ENCODE results near the gene UNC5B. TPM values are rescaled to one million over a fixed set of nuclear protein-coding genes. Genes with fewer than 3 reads are reported as not detected.

The UNC5B gene
- total RNA-seq, 1 donor = 135 TPM

- Histone ChIP-seq H3K4me1 (ENCODE audit: insufficient read depth, low read length) (peaks cover 6% of the 10 kb centered on the region), H3K27ac (ENCODE audit: low read depth, low read length) (no peak overlapping the region), H3K27me3 (ENCODE audit: insufficient read depth, low read length) (no peaks in the 10 kb centered on the region), H3K36me3 (ENCODE audit: insufficient read depth, low read length) (peaks cover 3% of the 10 kb centered on the region), H4K20me1 (ENCODE audit: insufficient read depth, low read length) (no peaks in the 10 kb centered on the region), H3K4me2 (ENCODE audit: insufficient read depth, low read length) (peak overlapping the region; percentile 95), H3K79me2 (ENCODE audit: insufficient read depth, low read length) (no peaks in the 10 kb centered on the region), H3K4me3 (ENCODE audit: insufficient read depth, low read length) (peak overlapping the region; percentile 78), H3K9me3 (ENCODE audit: low read depth, low read length) (no peaks in the 10 kb centered on the region), H2AFZ (ENCODE audit: low read length) (peak overlapping the region; percentile 95)
- TF ChIP-seq, protein P1, sequence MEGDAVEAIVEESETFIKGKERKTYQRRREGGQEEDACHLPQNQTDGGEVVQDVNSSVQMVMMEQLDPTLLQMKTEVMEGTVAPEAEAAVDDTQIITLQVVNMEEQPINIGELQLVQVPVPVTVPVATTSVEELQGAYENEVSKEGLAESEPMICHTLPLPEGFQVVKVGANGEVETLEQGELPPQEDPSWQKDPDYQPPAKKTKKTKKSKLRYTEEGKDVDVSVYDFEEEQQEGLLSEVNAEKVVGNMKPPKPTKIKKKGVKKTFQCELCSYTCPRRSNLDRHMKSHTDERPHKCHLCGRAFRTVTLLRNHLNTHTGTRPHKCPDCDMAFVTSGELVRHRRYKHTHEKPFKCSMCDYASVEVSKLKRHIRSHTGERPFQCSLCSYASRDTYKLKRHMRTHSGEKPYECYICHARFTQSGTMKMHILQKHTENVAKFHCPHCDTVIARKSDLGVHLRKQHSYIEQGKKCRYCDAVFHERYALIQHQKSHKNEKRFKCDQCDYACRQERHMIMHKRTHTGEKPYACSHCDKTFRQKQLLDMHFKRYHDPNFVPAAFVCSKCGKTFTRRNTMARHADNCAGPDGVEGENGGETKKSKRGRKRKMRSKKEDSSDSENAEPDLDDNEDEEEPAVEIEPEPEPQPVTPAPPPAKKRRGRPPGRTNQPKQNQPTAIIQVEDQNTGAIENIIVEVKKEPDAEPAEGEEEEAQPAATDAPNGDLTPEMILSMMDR (IDR thresholded peaks at IDR 0.05; ENCODE audit: extremely low read depth, low read depth, low read length) = no peak
- no peak for DNase-seq (ENCODE audit: insufficient read length, low spot score, missing footprints)
These were observed 107.5 kb downstream of the UNC5B start for GRCh38 chr10:71319800-71320392.

GRCh38 chr10:71320592-71320991 lies 108.2 kb downstream of the UNC5B start:
- Histone ChIP-seq H3K4me2 (ENCODE audit: insufficient read depth, low read length) (no peak overlapping the region), H2AFZ (ENCODE audit: low read length) (no peak overlapping the region), H3K79me2 (ENCODE audit: insufficient read depth, low read length) (no peaks in the 10 kb centered on the region), H3K4me1 (ENCODE audit: insufficient read depth, low read length) (peaks cover 6% of the 10 kb centered on the region), H3K27ac (ENCODE audit: low read depth, low read length) (no peak overlapping the region), H3K9me3 (ENCODE audit: low read depth, low read length) (no peaks in the 10 kb centered on the region), H3K27me3 (ENCODE audit: insufficient read depth, low read length) (no peaks in the 10 kb centered on the region), H4K20me1 (ENCODE audit: insufficient read depth, low read length) (no peaks in the 10 kb centered on the region), H3K4me3 (ENCODE audit: insufficient read depth, low read length) (no peak overlapping the region), H3K36me3 (ENCODE audit: insufficient read depth, low read length) (peaks cover 3% of the 10 kb centered on the region)
- DNase-seq (ENCODE audit: insufficient read length, low spot score, missing footprints) = no peak
- TF ChIP-seq, protein P1 (IDR thresholded peaks at IDR 0.05; ENCODE audit: extremely low read depth, low read depth, low read length) = no peak

DNA sequence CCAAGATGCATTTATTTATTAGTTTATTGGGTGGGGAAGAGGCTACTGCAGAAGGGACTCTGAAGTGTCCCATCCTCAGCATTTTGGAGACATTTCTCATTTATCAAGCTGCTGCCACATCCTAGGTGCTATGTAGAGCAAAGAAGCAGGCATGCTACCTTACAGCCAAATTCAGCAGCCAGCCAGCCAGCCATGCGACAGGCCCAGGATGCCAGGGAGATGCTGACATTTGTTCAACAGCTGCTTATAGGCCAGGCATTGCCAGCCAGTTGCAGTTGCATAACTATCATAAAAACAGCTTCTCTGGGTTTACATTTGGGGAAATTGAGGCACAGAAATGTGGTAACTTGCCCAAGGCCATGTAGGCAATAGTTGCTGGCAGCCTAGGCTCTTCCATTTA lies 109.0 kb downstream of the UNC5B start:
- Histone ChIP-seq H3K4me1 (ENCODE audit: insufficient read depth, low read length) (peaks cover 6% of the 10 kb centered on the region), H3K9me3 (ENCODE audit: low read depth, low read length) (no peaks in the 10 kb centered on the region), H3K79me2 (ENCODE audit: insufficient read depth, low read length) (no peaks in the 10 kb centered on the region), H4K20me1 (ENCODE audit: insufficient read depth, low read length) (no peaks in the 10 kb centered on the region), H3K27ac (ENCODE audit: low read depth, low read length) (no peak overlapping the region), H3K4me2 (ENCODE audit: insufficient read depth, low read length) (no peak overlapping the region), H3K4me3 (ENCODE audit: insufficient read depth, low read length) (no peak overlapping the region), H3K36me3 (ENCODE audit: insufficient read depth, low read length) (peaks cover 3% of the 10 kb centered on the region), H3K27me3 (ENCODE audit: insufficient read depth, low read length) (no peaks in the 10 kb centered on the region), H2AFZ (ENCODE audit: low read length) (no peak overlapping the region)
- no peak for DNase-seq (ENCODE audit: insufficient read length, low spot score, missing footprints)
- TF ChIP-seq, protein P1 (IDR thresholded peaks at IDR 0.05; ENCODE audit: extremely low read depth, low read depth, low read length) = no peak

DNA sequence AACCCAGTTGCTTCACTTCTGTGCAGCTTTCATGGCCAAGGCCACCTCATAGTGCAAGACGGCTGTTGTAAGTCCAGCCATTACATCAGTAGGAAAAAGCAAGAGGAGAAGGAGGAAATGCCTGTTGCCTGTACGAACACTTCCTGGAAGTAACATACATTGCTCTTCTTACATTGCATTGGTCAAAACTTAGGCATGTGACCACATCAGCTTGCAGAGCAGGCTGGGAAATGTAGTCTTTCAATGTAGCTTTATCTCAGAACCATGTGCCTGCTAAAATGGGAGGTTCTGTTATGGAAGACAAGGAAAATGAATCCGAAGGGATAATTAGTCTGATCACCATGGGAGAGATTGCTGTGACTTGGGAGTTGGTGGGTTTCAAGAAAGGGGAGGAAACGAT lies 111.0 kb downstream of the UNC5B start:
- no peaks in the 10 kb centered on the region for H4K20me1 ChIP-seq (ENCODE audit: insufficient read depth, low read length)
- H2AFZ ChIP-seq (ENCODE audit: low read length) = no peak overlapping the region
- H3K79me2 ChIP-seq (ENCODE audit: insufficient read depth, low read length) = no peaks in the 10 kb centered on the region
- H3K4me3 ChIP-seq (ENCODE audit: insufficient read depth, low read length) = no peak overlapping the region
- peak; percentile 94 for DNase-seq (ENCODE audit: insufficient read length, low spot score, missing footprints)
- peaks cover 6% of the 10 kb centered on the region for H3K4me1 ChIP-seq (ENCODE audit: insufficient read depth, low read length)
- H3K9me3 ChIP-seq (ENCODE audit: low read depth, low read length) = no peaks in the 10 kb centered on the region
- H3K27me3 ChIP-seq (ENCODE audit: insufficient read depth, low read length) = no peaks in the 10 kb centered on the region
- peaks cover 3% of the 10 kb centered on the region for H3K36me3 ChIP-seq (ENCODE audit: insufficient read depth, low read length)
- no peak overlapping the region for H3K4me2 ChIP-seq (ENCODE audit: insufficient read depth, low read length)
- no peak overlapping the region for H3K27ac ChIP-seq (ENCODE audit: low read depth, low read length)
- TF ChIP-seq, protein P1 (IDR thresholded peaks at IDR 0.05; ENCODE audit: extremely low read depth, low read depth, low read length) = no peak
